Stimulated activated CD8-positive, alpha-beta memory T cell treated with anti-CD3 and anti-CD28 coated beads, Interleukin-15, amount 100 ng/mL, for 24 hours (primary cell): ENCODE results near the gene KIF26B.
"Not testable (repeated sequence)": the region's sequence is repeated elsewhere in the genome, so short reads cannot be mapped to it uniquely, and the experiment has no call there.

ENCODE experiments used
- DNase-seq: peaks from one replicate; pipeline ENCODE4 v3.0.0-alpha.2; 2020; ENCODE audit warnings: low read depth

Gene KIF26B

DNA sequence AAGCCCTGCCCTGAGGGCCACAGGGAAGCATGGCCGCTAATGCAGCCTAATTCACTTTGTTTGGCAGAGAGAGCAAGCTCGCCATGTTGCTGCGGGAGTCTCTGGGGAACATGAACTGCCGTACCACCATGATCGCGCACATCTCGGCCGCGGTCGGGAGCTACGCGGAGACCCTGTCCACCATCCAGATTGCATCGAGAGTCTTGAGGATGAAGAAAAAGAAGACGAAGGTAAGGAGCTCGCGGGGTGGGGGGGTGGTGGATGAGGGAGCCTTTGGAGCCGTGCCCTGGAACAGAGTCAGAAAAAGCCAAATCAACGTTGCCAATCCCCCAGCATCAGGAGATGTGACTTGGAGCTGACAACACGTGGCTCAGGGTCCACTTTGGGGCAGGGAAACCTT, 529.4 kb downstream of the KIF26B start:
- no peak for DNase-seq

DNA sequence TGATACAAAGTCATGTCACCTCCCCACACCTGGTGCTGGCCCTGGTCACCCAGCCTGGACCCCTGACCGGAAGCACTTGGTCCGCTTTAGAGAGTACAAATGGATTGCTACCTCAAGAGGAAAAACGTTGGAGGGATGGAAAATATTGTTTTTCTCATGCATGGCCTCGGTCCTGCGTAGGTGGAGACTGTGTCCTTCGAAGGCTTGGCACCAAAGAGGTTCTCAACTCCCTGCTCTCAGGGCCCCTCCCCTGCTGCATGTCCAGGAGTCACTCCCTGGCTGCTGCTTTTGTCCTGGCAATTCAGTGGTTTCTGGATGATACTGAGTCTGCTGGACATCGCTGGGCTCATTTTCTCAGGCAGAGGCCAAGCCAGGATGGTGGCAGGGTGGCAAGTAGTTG, 529.8 kb downstream of the KIF26B start:
- no peak for DNase-seq

DNA sequence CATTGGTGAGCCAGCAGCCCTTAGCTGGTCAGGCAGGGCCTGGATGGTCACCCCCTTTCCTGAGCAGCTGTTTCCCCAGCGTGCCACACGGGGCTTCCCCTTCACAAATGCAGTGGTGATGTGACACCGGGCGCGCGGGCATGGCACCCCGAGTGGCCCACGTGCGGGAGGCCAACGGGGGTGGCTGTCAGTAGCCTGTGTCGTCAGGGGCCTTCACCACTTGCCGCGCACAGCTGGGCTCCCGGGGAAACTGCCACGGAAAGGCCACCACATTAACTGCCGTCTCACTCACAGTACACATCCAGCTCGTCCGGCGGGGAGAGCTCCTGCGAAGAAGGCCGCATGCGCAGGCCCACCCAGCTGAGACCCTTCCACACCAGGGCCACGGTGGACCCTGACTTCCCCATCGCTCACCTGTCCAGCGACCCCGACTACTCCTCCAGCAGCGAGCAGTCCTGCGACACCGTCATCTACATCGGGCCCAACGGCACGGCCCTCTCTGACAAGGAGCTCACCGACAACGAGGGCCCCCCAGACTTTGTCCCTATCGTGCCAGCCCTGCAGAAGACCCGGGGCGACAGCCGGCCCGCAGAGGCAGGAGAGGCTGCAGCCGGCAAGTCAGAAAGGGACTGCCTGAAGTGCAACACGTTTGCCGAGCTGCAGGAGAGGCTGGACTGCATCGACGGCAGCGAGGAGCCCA, 530.5 kb downstream of the KIF26B start:
- no peak for DNase-seq

DNA sequence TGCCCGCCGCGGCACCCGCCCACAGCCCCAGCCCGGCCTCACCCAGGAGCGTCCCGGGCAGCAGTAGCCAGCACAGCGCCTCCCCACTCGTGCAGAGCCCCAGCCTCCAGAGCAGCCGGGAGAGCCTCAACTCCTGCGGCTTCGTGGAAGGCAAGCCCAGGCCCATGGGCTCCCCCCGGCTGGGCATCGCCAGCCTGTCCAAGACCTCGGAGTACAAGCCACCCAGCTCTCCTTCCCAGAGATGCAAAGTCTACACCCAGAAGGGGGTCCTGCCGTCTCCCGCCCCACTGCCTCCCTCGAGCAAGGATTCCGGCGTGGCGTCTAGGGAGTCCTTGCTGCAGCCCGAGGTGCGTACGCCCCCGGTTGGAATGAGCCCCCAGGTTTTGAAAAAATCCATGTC, 531.2 kb downstream of the KIF26B start:
- DNase-seq: no peak

DNA sequence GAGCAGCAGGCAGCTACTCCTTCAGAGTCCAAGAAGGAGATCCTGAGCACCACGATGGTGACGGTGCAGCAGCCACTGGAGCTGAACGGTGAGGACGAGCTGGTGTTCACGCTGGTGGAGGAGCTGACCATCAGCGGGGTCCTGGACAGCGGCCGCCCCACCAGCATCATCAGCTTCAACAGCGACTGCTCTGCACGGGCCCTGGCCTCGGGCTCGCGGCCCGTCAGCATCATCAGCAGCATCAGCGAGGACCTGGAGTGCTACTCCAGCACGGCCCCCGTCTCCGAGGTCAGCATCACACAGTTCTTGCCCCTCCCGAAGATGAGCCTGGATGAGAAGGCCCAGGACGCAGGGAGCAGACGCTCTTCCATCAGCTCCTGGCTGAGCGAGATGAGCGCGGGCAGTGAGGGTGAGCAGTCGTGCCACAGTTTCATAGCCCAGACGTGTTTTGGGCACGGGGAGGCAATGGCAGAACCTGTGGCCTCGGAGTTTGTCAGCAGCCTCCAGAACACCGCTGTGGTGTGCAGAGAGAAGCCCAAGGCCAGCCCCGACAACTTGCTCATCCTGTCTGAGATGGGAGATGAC, 531.8 kb downstream of the KIF26B start:
- DNase-seq: no peak

DNA sequence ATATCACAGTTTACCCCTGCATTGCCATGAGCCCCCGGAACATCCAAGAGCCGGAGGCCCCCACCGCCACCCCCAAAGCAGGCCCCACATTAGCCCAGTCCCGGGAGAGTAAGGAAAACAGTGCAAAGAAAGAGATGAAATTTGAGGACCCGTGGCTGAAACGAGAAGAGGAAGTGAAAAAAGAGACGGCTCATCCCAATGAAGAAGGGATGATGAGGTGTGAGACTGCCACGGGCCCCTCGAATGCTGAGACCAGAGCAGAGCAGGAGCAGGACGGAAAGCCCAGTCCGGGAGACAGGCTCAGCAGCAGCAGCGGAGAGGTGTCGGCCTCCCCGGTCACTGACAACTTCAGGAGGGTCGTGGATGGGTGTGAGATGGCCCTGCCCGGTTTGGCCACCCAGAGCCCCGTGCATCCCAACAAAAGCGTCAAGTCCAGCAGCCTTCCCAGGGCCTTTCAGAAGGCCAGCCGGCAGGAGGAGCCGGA, 532.4 kb downstream of the KIF26B start:
- no peak for DNase-seq

DNA sequence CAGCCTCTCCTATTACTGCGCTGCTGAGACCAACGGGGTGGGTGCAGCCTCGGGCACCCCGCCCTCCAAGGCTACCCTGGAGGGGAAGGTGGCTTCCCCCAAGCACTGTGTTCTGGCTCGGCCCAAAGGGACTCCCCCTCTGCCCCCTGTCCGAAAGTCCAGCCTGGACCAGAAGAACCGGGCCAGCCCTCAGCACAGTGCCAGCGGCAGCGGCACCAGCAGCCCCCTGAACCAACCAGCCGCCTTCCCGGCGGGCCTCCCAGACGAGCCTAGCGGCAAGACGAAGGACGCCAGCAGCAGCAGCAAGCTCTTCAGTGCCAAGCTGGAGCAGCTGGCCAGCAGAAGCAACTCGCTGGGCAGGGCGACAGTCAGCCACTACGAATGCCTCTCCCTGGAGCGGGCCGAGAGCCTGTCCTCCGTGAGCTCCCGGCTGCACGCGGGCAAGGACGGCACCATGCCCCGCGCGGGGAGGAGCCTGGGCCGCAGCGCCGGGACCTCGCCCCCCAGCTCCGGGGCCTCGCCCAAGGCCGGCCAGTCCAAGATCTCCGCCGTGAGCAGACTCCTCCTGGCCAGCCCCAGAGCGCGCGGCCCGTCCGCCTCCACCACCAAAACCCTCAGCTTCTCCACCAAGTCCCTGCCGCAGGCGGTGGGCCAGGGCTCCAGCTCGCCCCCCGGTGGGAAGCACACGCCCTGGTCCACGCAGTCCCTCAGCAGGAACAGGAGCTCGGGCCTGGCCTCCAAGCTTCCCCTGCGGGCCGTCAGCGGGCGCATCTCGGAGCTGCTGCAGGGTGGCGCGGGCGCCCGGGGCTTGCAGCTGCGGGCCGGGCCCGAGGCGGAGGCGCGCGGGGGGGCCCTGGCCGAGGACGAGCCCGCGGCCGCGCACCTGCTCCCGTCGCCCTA, 533.1 kb downstream of the KIF26B start:
- DNase-seq: no peak

DNA sequence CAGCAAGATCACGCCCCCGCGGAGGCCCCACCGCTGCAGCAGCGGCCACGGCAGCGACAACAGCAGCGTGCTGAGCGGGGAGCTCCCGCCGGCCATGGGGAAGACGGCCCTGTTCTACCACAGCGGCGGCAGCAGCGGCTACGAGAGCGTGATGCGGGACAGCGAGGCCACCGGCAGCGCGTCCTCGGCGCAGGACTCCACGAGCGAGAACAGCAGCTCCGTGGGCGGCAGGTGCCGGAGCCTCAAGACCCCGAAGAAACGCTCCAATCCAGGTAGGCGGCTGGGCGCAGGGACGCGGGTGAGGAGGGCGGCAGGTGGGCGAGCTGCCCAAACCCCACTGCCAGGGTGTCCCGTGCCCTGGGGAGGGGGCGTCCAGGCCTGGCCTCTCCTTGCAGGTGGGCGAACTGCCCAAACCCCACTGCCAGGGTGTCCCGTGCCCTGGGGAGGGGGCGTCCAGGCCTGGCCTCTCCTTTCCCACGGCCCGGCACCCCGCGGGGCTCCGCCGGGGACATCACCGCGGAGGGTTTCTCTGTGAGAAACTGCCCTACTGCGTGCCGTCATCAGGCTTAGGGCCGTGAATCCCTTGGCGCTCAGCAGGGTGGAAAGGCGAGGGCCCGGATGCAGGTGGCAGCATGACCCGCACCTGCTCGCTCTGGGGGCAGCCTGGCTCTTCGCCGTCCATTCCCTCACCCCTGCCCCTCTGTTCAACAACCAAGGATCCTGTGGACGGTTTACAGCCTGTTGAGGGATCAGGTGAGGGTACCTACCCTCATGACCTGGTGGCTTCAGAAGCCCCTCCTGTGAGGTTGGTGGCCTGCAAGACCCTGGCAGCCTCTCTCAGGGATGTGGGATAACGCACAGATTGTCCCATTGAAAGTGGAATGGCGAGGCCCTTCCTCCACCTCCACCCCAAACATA, 534.0 kb downstream of the KIF26B start:
- DNase-seq: no peak

DNA sequence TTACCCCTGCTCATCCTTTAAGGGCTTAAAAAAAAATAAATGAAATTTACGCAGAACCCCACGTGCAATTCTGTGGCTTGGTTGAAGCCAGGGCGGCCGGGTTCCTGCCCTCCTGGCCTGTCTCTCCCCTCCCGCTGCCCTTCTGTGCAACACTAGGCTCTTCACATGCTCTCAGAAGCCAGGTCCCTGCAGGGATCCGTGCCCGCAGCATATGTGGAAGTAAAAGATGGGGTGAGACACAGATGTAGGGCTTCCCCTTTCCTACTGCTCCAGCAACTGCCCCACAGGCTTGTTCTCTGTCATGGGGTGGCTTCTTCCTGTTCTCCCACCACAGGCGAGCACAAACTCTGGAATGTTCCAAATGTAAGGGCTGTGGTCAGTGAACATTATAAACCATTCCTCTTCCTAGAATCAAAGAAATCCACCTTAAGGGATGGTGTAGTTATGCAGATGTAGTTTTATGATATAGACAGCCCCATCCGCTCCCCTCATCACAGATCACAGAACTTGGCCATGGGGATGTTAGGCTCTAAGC, 535.4 kb downstream of the KIF26B start:
- no peak for DNase-seq

DNA sequence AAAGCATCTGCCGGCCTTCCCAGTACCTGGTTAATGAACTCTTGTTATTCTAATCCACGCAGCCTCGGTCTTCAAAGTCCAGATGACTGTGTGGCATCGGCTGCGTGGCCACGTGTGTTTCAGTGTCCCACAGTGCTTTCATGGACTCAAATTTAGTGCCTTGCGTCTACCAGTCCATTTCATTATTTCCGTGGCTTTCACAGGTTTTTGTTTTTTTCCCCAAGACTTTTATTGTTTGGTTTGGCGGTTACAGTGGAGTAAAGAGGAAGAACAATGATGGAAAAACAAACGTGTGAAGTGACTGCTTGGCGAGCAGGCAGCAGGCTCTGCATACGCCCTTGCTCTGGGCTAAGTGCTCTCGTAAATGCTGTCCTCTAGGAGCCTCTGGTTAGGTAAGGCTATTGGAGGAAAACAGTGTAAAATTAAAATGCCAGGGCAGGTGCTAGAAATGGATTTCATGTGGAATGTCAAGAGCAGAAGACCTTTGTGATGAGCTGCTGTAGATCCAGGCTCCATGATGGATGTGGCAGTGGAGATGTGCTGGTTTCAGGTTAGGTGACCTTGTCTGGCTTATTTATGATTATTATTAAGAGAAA, 536.3 kb downstream of the KIF26B start:
- DNase-seq: no peak

DNA sequence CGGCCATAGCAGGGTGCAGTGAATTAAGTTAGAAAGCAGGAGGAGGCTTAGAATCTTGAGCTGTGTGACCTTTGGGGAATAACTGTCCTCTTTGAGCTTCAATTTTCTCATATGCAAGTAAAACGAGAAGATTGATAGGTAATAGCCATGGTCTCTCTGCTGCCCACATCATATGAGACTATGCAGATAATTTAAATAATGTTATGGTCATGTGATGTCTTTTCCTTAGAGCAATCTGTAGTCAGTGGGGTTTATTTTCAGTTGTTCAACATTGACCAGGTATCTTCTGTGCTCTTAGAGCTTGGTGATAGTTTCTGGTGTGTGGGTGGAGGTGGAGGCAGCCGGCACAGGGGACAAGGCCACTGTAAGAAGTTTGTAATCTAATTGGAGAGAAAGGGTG, 537.1 kb downstream of the KIF26B start:
- DNase-seq: no peak

DNA sequence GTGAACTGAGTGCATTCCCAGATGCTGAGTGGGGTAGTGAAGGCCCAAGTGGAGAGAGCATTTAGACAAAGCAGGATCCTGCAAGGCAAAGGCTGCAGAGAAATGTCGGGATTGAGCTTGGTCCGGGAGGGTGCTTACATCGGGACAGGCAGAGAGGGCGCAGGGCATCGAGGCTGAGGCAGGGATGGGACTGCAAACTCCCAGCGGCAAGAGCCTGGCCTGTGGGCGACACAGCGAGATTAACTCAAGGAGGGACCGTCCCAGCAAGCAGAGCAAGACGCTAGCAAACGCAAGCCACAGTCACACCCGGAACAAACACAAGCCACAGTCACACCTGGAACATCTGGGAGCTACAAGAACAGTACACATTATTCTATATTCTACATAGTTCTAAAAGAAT, 537.5 kb downstream of the KIF26B start:
- DNase-seq: no peak

DNA sequence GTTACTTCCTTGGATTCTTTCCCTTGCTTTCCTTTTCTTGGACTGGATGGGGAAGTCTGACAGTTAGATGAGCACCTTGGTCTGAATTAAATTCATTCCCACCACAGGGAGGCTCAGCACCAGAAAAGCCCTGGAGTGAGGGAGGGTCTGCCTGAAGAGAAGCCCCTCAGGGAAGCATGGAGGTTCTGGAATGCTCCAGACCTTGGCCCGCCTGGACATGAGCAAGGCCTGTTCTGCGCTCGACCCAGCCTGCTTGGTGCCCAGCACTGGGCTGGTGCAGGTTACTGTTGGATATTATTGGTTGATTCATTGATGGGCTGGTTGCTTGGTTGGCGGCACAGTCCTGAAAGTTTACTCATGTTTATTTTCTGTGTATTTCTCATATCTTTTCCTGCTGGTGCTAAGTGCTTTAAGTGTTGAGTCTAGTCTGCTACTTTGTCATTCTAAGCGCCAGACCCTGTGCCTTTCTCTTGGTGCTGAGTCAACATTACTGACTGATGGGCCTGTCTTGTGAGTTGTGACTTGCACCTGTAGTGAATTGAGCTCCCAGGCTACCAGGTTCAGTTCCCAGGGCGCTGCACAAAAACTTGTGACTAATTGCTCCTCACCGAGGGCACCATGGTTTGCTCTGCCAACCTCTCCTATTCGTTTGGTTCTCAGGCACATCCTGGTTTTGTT, 538.5 kb downstream of the KIF26B start:
- DNase-seq: no peak

DNA sequence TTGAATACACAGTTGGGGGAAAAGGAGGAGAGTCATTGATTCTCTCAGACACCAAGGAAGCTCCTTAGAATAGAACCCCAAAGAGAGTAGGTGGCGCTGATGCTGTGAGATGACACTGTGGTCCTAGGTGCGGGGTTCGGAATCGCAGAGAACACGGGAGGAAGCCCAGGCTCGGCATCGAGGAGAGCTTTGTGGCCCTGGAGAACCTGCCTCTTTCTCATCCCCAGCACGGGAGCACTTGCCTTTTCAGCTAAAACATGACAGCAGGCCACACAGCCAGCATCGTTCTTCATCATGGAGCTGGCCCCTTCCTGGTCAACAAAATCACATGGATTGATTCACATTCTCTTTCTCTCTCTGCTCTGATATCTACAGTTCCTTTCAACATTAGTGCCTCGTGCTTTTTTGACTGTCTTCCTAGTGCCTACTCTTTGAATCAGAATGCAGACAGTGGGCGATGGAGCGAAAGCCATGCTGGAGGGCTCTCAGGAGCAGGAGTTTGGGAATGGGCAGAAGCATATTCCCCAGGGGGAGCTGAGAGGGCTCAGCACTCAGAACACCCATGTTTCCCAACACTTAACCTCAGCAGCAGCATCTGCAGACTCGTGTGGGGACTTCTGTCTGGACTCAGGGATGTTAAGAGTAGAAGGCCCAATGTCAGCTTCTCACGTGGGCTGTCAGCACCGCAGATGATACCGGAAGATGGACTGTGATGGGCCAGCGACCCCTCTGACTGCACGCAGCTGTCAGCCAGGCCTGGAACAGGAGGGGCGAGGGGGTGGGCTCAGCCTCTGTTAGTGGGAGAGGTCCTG, 539.4 kb downstream of the KIF26B start:
- DNase-seq: no peak

DNA sequence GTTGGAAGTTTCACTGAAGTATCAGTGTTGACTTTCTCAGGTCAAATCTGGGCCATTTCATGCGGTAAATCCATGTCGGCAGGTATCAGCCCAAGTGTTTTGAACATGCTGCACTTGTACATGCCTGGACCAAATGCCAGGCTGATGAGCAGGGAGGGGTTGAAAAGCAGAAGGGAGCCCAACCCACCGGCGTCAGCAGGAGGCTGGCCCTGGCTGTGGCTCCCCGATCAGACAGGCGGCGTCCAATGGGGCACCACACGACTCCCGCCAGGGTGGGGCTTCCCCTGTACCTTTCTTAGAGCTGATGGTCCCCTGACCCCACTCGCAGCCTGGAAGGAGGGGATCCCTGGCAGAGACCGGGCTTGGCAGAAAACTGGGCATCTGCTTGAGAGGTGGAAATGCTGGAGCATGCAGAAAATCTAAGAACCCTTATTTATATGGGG, 540.0 kb downstream of the KIF26B start:
- DNase-seq: no peak

DNA sequence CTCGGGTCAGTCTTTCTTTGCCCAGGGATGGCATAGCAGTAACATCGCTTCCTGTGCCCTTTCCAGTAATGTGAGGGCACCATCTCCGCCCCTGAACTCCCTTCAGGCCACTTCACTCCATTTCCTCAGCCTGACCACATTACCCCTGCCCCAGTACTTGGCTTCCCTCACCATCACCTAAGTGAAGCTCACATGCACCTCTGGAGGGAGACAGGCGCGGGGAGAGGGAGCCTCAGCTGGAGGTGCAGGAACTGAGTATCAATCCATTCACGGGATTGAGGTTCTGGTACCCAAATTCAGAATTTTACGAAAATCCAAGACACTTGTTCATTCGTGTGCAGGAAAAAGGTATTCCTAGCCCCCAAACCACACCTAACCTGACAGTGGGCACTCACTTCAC, 540.4 kb downstream of the KIF26B start:
- DNase-seq: no peak

DNA sequence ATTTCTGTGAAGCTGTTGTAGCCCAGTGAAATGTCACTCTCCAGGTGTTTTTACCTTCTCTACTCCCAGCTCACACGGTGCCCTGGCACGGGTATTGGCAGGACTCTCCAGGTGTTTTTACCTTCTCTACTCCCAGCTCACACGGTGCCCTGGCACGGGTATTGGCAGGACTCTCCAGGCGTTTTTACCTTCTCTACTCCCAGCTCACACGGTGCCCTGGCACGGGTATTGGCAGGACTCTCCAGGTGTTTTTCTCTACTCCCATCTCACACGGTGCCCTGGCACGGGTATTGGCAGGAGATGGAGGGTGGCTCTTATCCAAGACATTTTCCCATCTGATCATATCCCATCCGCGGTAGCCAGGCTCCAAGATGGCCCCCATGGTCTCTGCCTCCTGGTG, 540.9 kb downstream of the KIF26B start:
- not testable (repeated sequence) for DNase-seq

DNA sequence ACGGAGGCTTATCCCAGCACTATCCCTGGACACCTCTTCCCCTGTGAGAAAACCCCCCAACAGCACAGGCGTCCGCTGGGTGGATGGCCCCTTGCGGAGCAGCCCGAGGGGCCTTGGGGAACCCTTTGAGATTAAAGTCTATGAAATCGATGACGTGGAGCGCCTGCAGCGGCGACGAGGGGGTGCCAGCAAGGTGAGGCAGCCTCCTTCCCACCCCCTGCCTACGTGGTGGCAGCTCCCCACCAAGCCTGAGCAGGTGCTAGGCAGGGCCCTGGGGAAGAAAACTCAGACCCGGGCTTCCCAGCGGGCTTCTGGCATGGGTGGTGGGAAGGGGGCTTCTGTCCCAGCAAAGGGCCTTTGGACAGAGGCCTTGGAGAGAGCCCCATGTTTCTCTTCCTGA, 543.3 kb downstream of the KIF26B start:
- no peak for DNase-seq

DNA sequence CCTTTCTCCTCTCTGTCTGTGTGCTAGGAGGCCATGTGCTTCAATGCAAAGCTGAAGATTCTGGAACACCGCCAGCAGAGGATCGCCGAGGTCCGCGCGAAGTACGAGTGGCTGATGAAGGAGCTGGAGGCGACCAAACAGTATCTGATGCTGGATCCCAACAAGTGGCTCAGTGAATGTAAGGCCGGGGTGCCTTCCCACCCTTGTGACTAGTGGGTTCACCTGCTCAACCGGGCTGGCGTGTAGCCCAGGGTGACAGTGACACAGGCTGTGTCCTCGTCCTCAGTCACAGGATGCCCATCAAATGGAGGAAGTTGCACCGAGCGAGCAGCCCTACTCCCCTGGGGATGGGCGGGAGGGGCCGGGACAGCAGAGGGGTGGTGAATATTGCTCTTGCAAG, 544.1 kb downstream of the KIF26B start:
- no peak for DNase-seq

DNA sequence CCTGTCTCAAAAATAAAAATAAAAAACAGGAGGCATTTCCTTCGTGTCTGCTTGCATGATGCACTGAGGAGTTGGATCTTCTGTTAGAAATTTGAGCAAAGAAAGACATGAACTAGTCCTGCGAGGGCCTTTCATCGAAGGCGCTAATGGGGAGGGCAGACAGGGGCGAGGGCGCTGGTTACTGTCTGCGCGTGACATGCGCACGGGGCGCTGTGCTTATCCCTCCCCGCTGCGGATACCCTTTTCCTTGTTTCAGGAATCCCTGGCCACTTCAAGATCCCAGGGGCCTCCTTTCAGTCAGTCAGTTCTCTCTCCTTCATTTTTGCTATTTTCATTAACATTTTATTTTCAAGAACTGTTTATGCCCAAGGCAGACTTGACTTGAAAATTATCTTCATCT, 545.8 kb downstream of the KIF26B start:
- no peak for DNase-seq
